SK-N-SH (cell line): ENCODE measurements around the gene TES. TPM values are rescaled to one million over a fixed set of nuclear protein-coding genes. Genes with fewer than 3 reads are reported as not detected.

Experiments used
- CTCF ChIA-PET: fragments of 300-600, 350-600 bp; formaldehyde crosslinking; extraction: SDS; loops from one replicate; lab custom pipeline; 2021; lab: Yijun Ruan, JAX
- POLR2A ChIA-PET: fragments of 350-600 bp; sonication (Branson Sonifier 250); formaldehyde crosslinking; extraction: SDS; loops from one replicate; lab custom pipeline; 2020; ENCODE audit warnings: antibody characterized with exemption, inconsistent platforms; lab: Yijun Ruan, JAX
- DNase-seq: peaks from one replicate; pipeline ENCODE4 v3.0.0; 2012
- H2AFZ ChIP-seq: fragments of 200-600 bp; sonication (generic); 2 replicates; pipeline ENCODE4 v1.8.1; 2016; ENCODE audit warnings: antibody characterized with exemption, mild to moderate bottlenecking, low read depth
- H3F3A ChIP-seq: fragments of 200-600 bp; sonication (generic); replicated peaks from 2 replicates; pipeline ENCODE3; 2016; ENCODE audit warnings: antibody characterized with exemption, mild to moderate bottlenecking; ENCODE audit not compliant: insufficient read depth
- H3K27ac ChIP-seq, 2 experiments: fragments of 200-500 bp in 1 of 2; fragments of 200-600 bp in 1 of 2; sonication (Bioruptor generic) in 1 of 2; sonication (generic), shearing (Covaris generic) in 1 of 2; 2 replicates each; pipeline versions ENCODE4 v1.5.1 to v1.6.1; 2014 to 2016; ENCODE audit warnings: low read depth in 2 of 2, inconsistent platforms in 1 of 2, low read length in 1 of 2, mild to moderate bottlenecking in 1 of 2, mixed read lengths in 1 of 2
- H3K27me3 ChIP-seq: fragments of 200-600 bp; sonication (generic), shearing (Covaris generic); 2 replicates; pipeline ENCODE4 v1.6.1; 2016; ENCODE audit warnings: mixed run types; ENCODE audit not compliant: insufficient read depth
- H3K36me3 ChIP-seq, 2 experiments: fragments of 200-500 bp in 1 of 2; fragments of 200-600 bp in 1 of 2; sonication (Bioruptor generic) in 1 of 2; sonication (generic) in 1 of 2; replicated peaks in 1 of 2; 2 replicates each; pipeline versions ENCODE3 to v1.5.1; 2014 to 2016; ENCODE audit warnings: low read length in 1 of 2, mild to moderate bottlenecking in 1 of 2; ENCODE audit not compliant: insufficient read depth in 2 of 2, control insufficient read depth in 1 of 2
- H3K4me1 ChIP-seq, 2 experiments: fragments of 200-500 bp in 1 of 2; fragments of 200-600 bp in 1 of 2; sonication (Bioruptor generic) in 1 of 2; sonication (generic), shearing (Covaris generic) in 1 of 2; 2 replicates each; pipeline versions ENCODE4 v1.5.1 to v1.6.1; 2014 to 2016; ENCODE audit warnings: low read depth in 1 of 2, low read length in 1 of 2, mixed run types in 1 of 2; ENCODE audit not compliant: insufficient read depth in 2 of 2, control insufficient read depth in 1 of 2
- H3K4me2 ChIP-seq: fragments of 200-600 bp; sonication (generic), shearing (Covaris generic); 2 replicates; pipeline ENCODE4 v1.6.1; 2017; ENCODE audit warnings: mixed run types
- H3K4me3 ChIP-seq, 2 experiments: fragments of 200-500 bp in 1 of 2; fragments of 200-600 bp in 1 of 2; sonication (Bioruptor generic) in 1 of 2; sonication (generic), shearing (Covaris generic) in 1 of 2; 2 replicates each; pipeline versions ENCODE4 v1.5.1 to v1.8.1; 2014 to 2016; ENCODE audit warnings: low read depth in 2 of 2, inconsistent platforms in 1 of 2, low read length in 1 of 2, mild to moderate bottlenecking in 1 of 2, mixed read lengths in 1 of 2, moderate library complexity in 1 of 2
- H3K79me2 ChIP-seq: fragments of 200-600 bp; sonication (generic); 2 replicates; pipeline ENCODE4 v1.8.1; 2017; ENCODE audit warnings: mild to moderate bottlenecking; ENCODE audit not compliant: insufficient read depth
- H3K9ac ChIP-seq: fragments of 200-600 bp; sonication (generic); 2 replicates; pipeline ENCODE4 v1.6.1; 2017; ENCODE audit warnings: mixed run types
- H3K9me2 ChIP-seq: fragments of 200-600 bp; sonication (generic); 2 replicates; pipeline ENCODE4 v1.6.1; 2017; ENCODE audit warnings: mixed run types
- H3K9me3 ChIP-seq: fragments of 200-600 bp; sonication (generic); 2 replicates; pipeline ENCODE4 v1.6.1; 2017; ENCODE audit warnings: mixed run types, mild to moderate bottlenecking, moderate library complexity
- H4K20me1 ChIP-seq: fragments of 200-600 bp; sonication (generic); 2 replicates; pipeline ENCODE4 v1.6.1; 2017; ENCODE audit warnings: mild to moderate bottlenecking, mixed run types; ENCODE audit not compliant: insufficient read depth
- ELF1 ChIP-seq: IDR thresholded peaks from 2 replicates; pipeline ENCODE4 v1.4.0; 2012
- FOSL2 ChIP-seq: IDR thresholded peaks from 2 replicates; pipeline ENCODE4 v1.4.0; 2012; ENCODE audit warnings: low read depth, mild to moderate bottlenecking, moderate library complexity, borderline replicate concordance
- GABPA ChIP-seq: IDR thresholded peaks from 2 replicates; pipeline ENCODE4 v1.4.0; 2012; ENCODE audit warnings: low read depth, mild to moderate bottlenecking
- JUND ChIP-seq: IDR thresholded peaks from 2 replicates; pipeline ENCODE4 v1.4.0; 2012
- NRF1 ChIP-seq: IDR thresholded peaks from 2 replicates; pipeline ENCODE4 v1.6.1; 2012; ENCODE audit warnings: low read depth, mild to moderate bottlenecking, low read length
- POLR2AphosphoS5 ChIP-seq: IDR thresholded peaks from 2 replicates; pipeline ENCODE4 v1.6.1; 2012; ENCODE audit warnings: low read depth, low read length
- RFX5 ChIP-seq: IDR thresholded peaks from 2 replicates; pipeline ENCODE4 v1.6.1; 2012; ENCODE audit warnings: mild to moderate bottlenecking, improper control_type of control experiment, low read length
- TCF12 ChIP-seq: IDR thresholded peaks from 2 replicates; pipeline ENCODE4 v1.4.0; 2012
- TEAD4 ChIP-seq: IDR thresholded peaks from 2 replicates; pipeline ENCODE4 v1.4.0; 2012; ENCODE audit warnings: mild to moderate bottlenecking, borderline replicate concordance; ENCODE audit not compliant: insufficient read depth
- whole genome bisulfite sequencing: methylation state at CpG from one replicate; pipeline ENCODE4 v1.1.6; 2017; ENCODE audit warnings: low lambda C conversion rate; 5-methylcytosine and 5-hydroxymethylcytosine counted together
- polyA plus RNA-seq, 3 experiments: library from polyadenylated mRNA; depleted of rRNA; stranded (reverse); fragments of >200 nt; gene quantifications; 2 replicates each; pipeline ENCODE4 v1.2.3, GENCODE V29; 2012
- TF ChIP-seq, protein P1 (sequence below): IDR thresholded peaks from 2 replicates; pipeline ENCODE4 v1.4.0; 2012; ENCODE audit warnings: low read depth, borderline replicate concordance

The TES gene, protein sequence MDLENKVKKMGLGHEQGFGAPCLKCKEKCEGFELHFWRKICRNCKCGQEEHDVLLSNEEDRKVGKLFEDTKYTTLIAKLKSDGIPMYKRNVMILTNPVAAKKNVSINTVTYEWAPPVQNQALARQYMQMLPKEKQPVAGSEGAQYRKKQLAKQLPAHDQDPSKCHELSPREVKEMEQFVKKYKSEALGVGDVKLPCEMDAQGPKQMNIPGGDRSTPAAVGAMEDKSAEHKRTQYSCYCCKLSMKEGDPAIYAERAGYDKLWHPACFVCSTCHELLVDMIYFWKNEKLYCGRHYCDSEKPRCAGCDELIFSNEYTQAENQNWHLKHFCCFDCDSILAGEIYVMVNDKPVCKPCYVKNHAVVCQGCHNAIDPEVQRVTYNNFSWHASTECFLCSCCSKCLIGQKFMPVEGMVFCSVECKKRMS
- 9.5 and 15.6 TPM in 2 replicates for polyA plus RNA-seq (2012; rRNA removed)
- polyA plus RNA-seq (2012; cell fraction: cytosol; rRNA removed) = 12.5 and 13.4 TPM in 2 replicates
- polyA plus RNA-seq (2012; cell fraction: nucleus; rRNA removed) = 16.9 and 22.4 TPM in 2 replicates

GRCh38 chr7:116210345-116211005, at the start of gene TES:
Gene TES (plus strand): TSS chr7:116210539. CDS start chr7:116210708, 169 bp downstream.
- DNase-seq = peak; percentile 97
- H3K27me3 ChIP-seq = peaks cover 62% of the 10 kb centered on the region
- POLR2A ChIA-PET = interaction anchor here (0.8 to 1.9 kb wide), 7 partner anchors 9 to 30 kb away, joined by 3 to 7 read pairs (median 4); no protein-coding TSS in a partner anchor
- H4K20me1 ChIP-seq = no peaks in the 10 kb centered on the region
- peak within 1 kb of the TSS in 1 of 2 experiments; percentile 87; a peak in 2 of 4 replicates for H3K27ac ChIP-seq
- H3K79me2 ChIP-seq = no peaks in the 10 kb centered on the region
- peak within 1 kb of the TSS; percentile 57 to 61 for H3K4me3 ChIP-seq
- 3% methylated on average over 49 of the region's 83 CpGs for WGBS
- H2AFZ ChIP-seq = peak within 1 kb of the TSS; percentile 8; the same call in 1 of the 2 replicates
- no peaks in the 10 kb centered on the region for H3F3A ChIP-seq
- H3K9ac ChIP-seq = peak within 1 kb of the TSS; percentile 19; the same call in 1 of the 2 replicates
- H3K4me2 ChIP-seq = peak within 1 kb of the TSS; percentile 76
- peaks cover 0 to 25% of the 10 kb centered on the region in 2 experiments; a peak in 2 of 4 replicates for H3K4me1 ChIP-seq
- no peaks in the 10 kb centered on the region for H3K9me3 ChIP-seq
- CTCF ChIA-PET = interaction anchor here (0.7 to 5.9 kb wide), 15 partner anchors 11 to 660 kb away, joined by 3 to 75 read pairs (median 6); no protein-coding TSS in a partner anchor
- no peaks in the 10 kb centered on the region for H3K9me2 ChIP-seq
- no peaks in the 10 kb centered on the region for H3K36me3 ChIP-seq
- TF ChIP-seq NRF1 (0 out of 2 replicates have a peak, but pooled peaks have one; percentile 11), GABPA (peak; percentile 46), POLR2AphosphoS5 (no peak), RFX5 (peak; percentile 85)

- H3K4me3 ChIP-seq = no peak overlapping the region
- POLR2A ChIA-PET = no interaction called here
- TF ChIP-seq FOSL2 = no peak
- TF ChIP-seq JUND = no peak
- TF ChIP-seq, protein P1, sequence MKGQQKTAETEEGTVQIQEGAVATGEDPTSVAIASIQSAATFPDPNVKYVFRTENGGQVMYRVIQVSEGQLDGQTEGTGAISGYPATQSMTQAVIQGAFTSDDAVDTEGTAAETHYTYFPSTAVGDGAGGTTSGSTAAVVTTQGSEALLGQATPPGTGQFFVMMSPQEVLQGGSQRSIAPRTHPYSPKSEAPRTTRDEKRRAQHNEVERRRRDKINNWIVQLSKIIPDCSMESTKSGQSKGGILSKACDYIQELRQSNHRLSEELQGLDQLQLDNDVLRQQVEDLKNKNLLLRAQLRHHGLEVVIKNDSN = no peak
- no peak for TF ChIP-seq ELF1
- no peak for TF ChIP-seq TCF12
- TF ChIP-seq TEAD4 = no peak
These were observed 48.6 kb upstream of the TES start for GRCh38 chr7:116161728-116162127.

More at GRCh38 chr7:116161728-116162127, 48.6 kb upstream of the TES start:
- Histone ChIP-seq H3K9me3 (no peaks in the 10 kb centered on the region), H3K36me3 (no peaks in the 10 kb centered on the region), H3K79me2 (no peaks in the 10 kb centered on the region), H3K27ac (no peak overlapping the region), H3K9me2 (no peaks in the 10 kb centered on the region), H4K20me1 (no peaks in the 10 kb centered on the region), H3K9ac (no peak overlapping the region), H3F3A (no peaks in the 10 kb centered on the region), H2AFZ (no peak overlapping the region), H3K27me3 (peaks cover 85% of the 10 kb centered on the region), H3K4me1 (no peaks in the 10 kb centered on the region), H3K4me2 (no peak overlapping the region)
- CTCF ChIA-PET = interaction anchor here (2.9 kb wide), 1 partner anchor 19 kb away, joined by 9 read pairs; no protein-coding TSS in a partner anchor
- no peak for DNase-seq
